AG09309 (cell line): ENCODE data around the gene ZBED4.

Experiments
- DNase-seq: peaks from one replicate; pipeline ENCODE4 v3.0.0-alpha.2; 2010; ENCODE audit warnings: low read depth
- H3K4me3 ChIP-seq: 2 replicates; pipeline ENCODE4 v1.5.1; 2011; ENCODE audit warnings: mild to moderate bottlenecking, low read depth, low read length, moderate library complexity; ENCODE audit not compliant: control insufficient read depth
- CTCF ChIP-seq: IDR thresholded peaks from 2 replicates; pipeline ENCODE4 v1.5.1; 2011; ENCODE audit warnings: mild to moderate bottlenecking, low read depth, low read length, inconsistent platforms; ENCODE audit not compliant: insufficient read depth, control insufficient read depth; ENCODE audit errors: missing control alignments

The ZBED4 gene

GRCh38 chr22:49885881-49886280 is 32.2 kb downstream of the ZBED4 start:
- DNase-seq: no peak
- no peak overlapping the region for H3K4me3 ChIP-seq
- no peak for TF ChIP-seq CTCF

- DNase-seq: no peak
- no peak for TF ChIP-seq CTCF
Observed at GRCh38 chr22:49886346-49887063, 32.9 kb downstream of the ZBED4 start.

GRCh38 chr22:49887064-49887451 is 33.4 kb downstream of the ZBED4 start:
- no peak for TF ChIP-seq CTCF
- no peak overlapping the region for H3K4me3 ChIP-seq
- no peak for DNase-seq

More at GRCh38 chr22:49886346-49887063, 32.9 kb downstream of the ZBED4 start:
- no peak overlapping the region for H3K4me3 ChIP-seq

- no peak for DNase-seq
- no peak for TF ChIP-seq CTCF
- no peak overlapping the region for H3K4me3 ChIP-seq
Observed at GRCh38 chr22:49887702-49888101, 34.1 kb downstream of the ZBED4 start.

- no peak for DNase-seq
- no peak overlapping the region for H3K4me3 ChIP-seq
- TF ChIP-seq CTCF: no peak
Observed at GRCh38 chr22:49889071-49889470, 35.4 kb downstream of the ZBED4 start.

- H3K4me3 ChIP-seq: no peak overlapping the region
- DNase-seq: no peak
- TF ChIP-seq CTCF: no peak
Observed at GRCh38 chr22:49892226-49892899, 38.7 kb downstream of the ZBED4 start.

GRCh38 chr22:49893025-49893424 is 39.4 kb downstream of the ZBED4 start:
- TF ChIP-seq CTCF: no peak
- no peak overlapping the region for H3K4me3 ChIP-seq
- no peak for DNase-seq
